ENCODE data around the gene VWA1. TPM values are rescaled to one million over a fixed set of nuclear protein-coding genes. Genes with fewer than 3 reads are reported as not detected.
"Not testable (repeated sequence)": the region's sequence is repeated elsewhere in the genome, so short reads cannot be mapped to it uniquely, and the experiment has no call there.

Gene VWA1
- 122 TPM for total RNA-seq

GRCh38 chr1:1435106-1435903 lies at the start of gene VWA1:
TSS of gene VWA1 (plus strand) at chr1:1435690. CDS start at chr1:1435749, 59 bp downstream.
- peak; percentile 65 for DNase-seq (ENCODE audit: low spot score)

GRCh38 chr1:1385931-1386330 lies 49.6 kb upstream of the VWA1 start:
- DNase-seq (ENCODE audit: low spot score): no peak

- no peak for DNase-seq (ENCODE audit: low spot score)
These were observed 48.1 kb upstream of the VWA1 start for GRCh38 chr1:1387098-1388077.

GRCh38 chr1:1388078-1388472 lies 47.4 kb upstream of the VWA1 start:
- no peak for DNase-seq (ENCODE audit: low spot score)

- DNase-seq (ENCODE audit: low spot score): no peak
These were observed 44.8 kb upstream of the VWA1 start for GRCh38 chr1:1390675-1391074.

- DNase-seq (ENCODE audit: low spot score): no peak
These were observed 44.3 kb upstream of the VWA1 start for GRCh38 chr1:1391225-1391624.

- no peak for DNase-seq (ENCODE audit: low spot score)
These were observed 42.5 kb upstream of the VWA1 start for GRCh38 chr1:1393014-1393413.

GRCh38 chr1:1393428-1393827 lies 42.1 kb upstream of the VWA1 start:
- no peak for DNase-seq (ENCODE audit: low spot score)

- no peak for DNase-seq (ENCODE audit: low spot score)
These were observed 41.4 kb upstream of the VWA1 start for GRCh38 chr1:1394116-1394515.

GRCh38 chr1:1395166-1395565 lies 40.3 kb upstream of the VWA1 start:
- DNase-seq (ENCODE audit: low spot score): no peak

GRCh38 chr1:1397839-1398523 lies 37.5 kb upstream of the VWA1 start:
- no peak for DNase-seq (ENCODE audit: low spot score)

- no peak for DNase-seq (ENCODE audit: low spot score)
These were observed 36.8 kb upstream of the VWA1 start for GRCh38 chr1:1398677-1399186.

- peak; percentile 99 for DNase-seq (ENCODE audit: low spot score)
These were observed 36.2 kb upstream of the VWA1 start, which contains the start of gene CCNL2 for GRCh38 chr1:1399187-1399871. TSS of gene CCNL2 (minus strand) at chr1:1399335. CDS start at chr1:1399306, 29 bp downstream.

GRCh38 chr1:1399872-1400575 lies 35.5 kb upstream of the VWA1 start:
- no peak for DNase-seq (ENCODE audit: low spot score)

- no peak for DNase-seq (ENCODE audit: low spot score)
These were observed 34.7 kb upstream of the VWA1 start for GRCh38 chr1:1400576-1401456.

- DNase-seq (ENCODE audit: low spot score): no peak
These were observed 34.0 kb upstream of the VWA1 start for GRCh38 chr1:1401457-1402010.

GRCh38 chr1:1402072-1402900 lies 33.2 kb upstream of the VWA1 start:
- no peak for DNase-seq (ENCODE audit: low spot score)

GRCh38 chr1:1402901-1403392 lies 32.5 kb upstream of the VWA1 start:
- DNase-seq (ENCODE audit: low spot score): not testable (repeated sequence)
